MM.1S (cell line): ENCODE results near the gene FRY.

ENCODE experiments used
- CTCF ChIP-seq: fragments of 300-600 bp; sonication (generic); IDR thresholded peaks from 2 replicates; pipeline ENCODE4 v1.5.1; 2016; ENCODE audit warnings: antibody characterized with exemption, low read length, mixed read lengths
- EZH2 ChIP-seq: fragments of 300-600 bp; sonication (generic); optimal IDR thresholded peaks from 2 replicates; pipeline ENCODE3; 2017; ENCODE audit warnings: low read depth, mild to moderate bottlenecking, antibody characterized with exemption, low read length, mixed read lengths

GRCh38 chr13:32125221-32125689 lies 93.7 kb downstream of the FRY start:
- no peak for TF ChIP-seq CTCF
- no peak for TF ChIP-seq EZH2
